GM21515 (cell line): ENCODE measurements around the gene ITPR1.
A peak's percentile ranks its signal among the peaks of the same experiment; 100 is the strongest.

Source experiments
- ATAC-seq: cut with Tn5 transposase; IDR thresholded peaks from one replicate; pipeline ENCODE4 v1.9.1; 2021; ENCODE audit not compliant: unreplicated experiment

ITPR1 gene

GRCh38 chr3:4820296-4821121 is 327.4 kb downstream of the ITPR1 start:
- ATAC-seq, result no peak

GRCh38 chr3:4821338-4821737 is 328.2 kb downstream of the ITPR1 start:
- no peak for ATAC-seq

- no peak for ATAC-seq
These were observed 328.8 kb downstream of the ITPR1 start for GRCh38 chr3:4821975-4822374.

GRCh38 chr3:4822568-4822967 is 329.4 kb downstream of the ITPR1 start:
- ATAC-seq, result no peak

- no peak for ATAC-seq
These were observed 330.2 kb downstream of the ITPR1 start for GRCh38 chr3:4823385-4823784.

GRCh38 chr3:4823986-4824925 is 331.1 kb downstream of the ITPR1 start:
- no peak for ATAC-seq

GRCh38 chr3:4824926-4825325 is 331.8 kb downstream of the ITPR1 start:
- no peak for ATAC-seq

GRCh38 chr3:4825436-4826236 is 332.5 kb downstream of the ITPR1 start:
- ATAC-seq, result no peak

GRCh38 chr3:4826237-4827100 is 333.3 kb downstream of the ITPR1 start:
- no peak for ATAC-seq

- no peak for ATAC-seq
These were observed 334.6 kb downstream of the ITPR1 start for GRCh38 chr3:4827767-4828166.

- ATAC-seq, result no peak
These were observed 335.3 kb downstream of the ITPR1 start for GRCh38 chr3:4828279-4829030.

GRCh38 chr3:4829031-4829394 is 335.9 kb downstream of the ITPR1 start:
- no peak for ATAC-seq

GRCh38 chr3:4830586-4830914 is 337.4 kb downstream of the ITPR1 start:
- no peak for ATAC-seq

- ATAC-seq, result peak; percentile 20
These were observed 338.4 kb downstream of the ITPR1 start for GRCh38 chr3:4831580-4831950.

GRCh38 chr3:4833471-4833870 is 340.3 kb downstream of the ITPR1 start:
- ATAC-seq, result no peak

- peak; percentile 51 for ATAC-seq
These were observed 341.3 kb downstream of the ITPR1 start for GRCh38 chr3:4834403-4834866.

- no peak for ATAC-seq
These were observed 342.5 kb downstream of the ITPR1 start for GRCh38 chr3:4835616-4836043.

GRCh38 chr3:4836516-4836915 is 343.4 kb downstream of the ITPR1 start:
- no peak for ATAC-seq

GRCh38 chr3:4837374-4837930 is 344.3 kb downstream of the ITPR1 start:
- ATAC-seq, result no peak
